Testis (tissue), 3 donors: ENCODE measurements around the gene TFB1M. TPM values are rescaled to one million over a fixed set of nuclear protein-coding genes. Genes with fewer than 3 reads are reported as not detected.

Experiments
- DNase-seq: peaks from one replicate; pipeline ENCODE4 v3.0.0-alpha.2; 2019
- H3K27ac ChIP-seq, 2 donors: fragments of 200-600 bp; sonication (generic); one replicate each; pipeline ENCODE4 v1.5.1; 2019
- H3K27me3 ChIP-seq: fragments of 200-600 bp; sonication (generic); one replicate; pipeline ENCODE4 v1.5.1; 2019
- H3K36me3 ChIP-seq: fragments of 200-600 bp; sonication (generic); one replicate; pipeline ENCODE4 v1.5.1; 2017; ENCODE audit warnings: low read depth; ENCODE audit errors: missing control alignments
- H3K4me1 ChIP-seq: fragments of 200-600 bp; sonication (generic); one replicate; pipeline ENCODE4 v1.5.1; 2019
- H3K4me3 ChIP-seq, 2 donors: fragments of 200-600 bp; sonication (generic); one replicate each; pipeline ENCODE4 v1.5.1; 2017 to 2019
- H3K9me3 ChIP-seq: fragments of 200-600 bp; sonication (generic); one replicate; pipeline ENCODE4 v1.5.1; 2017
- CTCF ChIP-seq, 3 experiments: fragments of 450-650 bp in 2 of 3; fragments of 200-600 bp in 1 of 3; sonication (generic) in 1 of 3; IDR thresholded peaks; one replicate each; pipeline ENCODE4 v1.5.1; 2016 to 2019; ENCODE audit warnings: antibody characterized with exemption in 3 of 3, mild to moderate bottlenecking in 2 of 3, moderate library complexity in 1 of 3
- POLR2A ChIP-seq: fragments of 450-650 bp; IDR thresholded peaks from one replicate; pipeline ENCODE4 v1.6.1; 2017; ENCODE audit warnings: antibody characterized with exemption, mild to moderate bottlenecking, moderate library complexity
- WGBS, 2 donors: methylation state at CpG; one replicate each; pipeline ENCODE4 v1.1.5; 2018; 5-methylcytosine and 5-hydroxymethylcytosine counted together
- intact Hi-C: fragments of 100-400 bp; cut with DNase I; formaldehyde crosslinking; loops from one replicate; pipeline ENCODE4 v1.15.1; 2023; ENCODE audit warnings: low total_unique reads
- polyA plus RNA-seq: library from polyadenylated mRNA; stranded (reverse); fragments of 350-450 nt; fragmentation: Illumina TruSeq; extraction: RNeasy Lipid Tissue Mini Kit (QIAGEN cat#74804); gene quantifications from one replicate; pipeline ENCODE4 v1.2.3, GENCODE V29; 2014; ENCODE audit warnings: low read depth, low replicate concordance; ENCODE audit not compliant: insufficient read depth
- total RNA-seq, 2 donors: library from RNA; depleted of rRNA; stranded (reverse); fragments of >200 nt; gene quantifications; one replicate each; pipeline ENCODE4 v1.2.3, GENCODE V29; 2016

Gene TFB1M
- total and polyA plus RNA-seq, 3 donors from 2014 or later = 32.2 to 47.1 (median 36.1) TPM

- Histone ChIP-seq H3K9me3 (no peaks in the 10 kb centered on the region), H3K4me1 (peaks cover 21% of the 10 kb centered on the region), H3K4me3 (no peak overlapping the region), H3K27me3 (no peaks in the 10 kb centered on the region), H3K27ac (peak overlapping the region; percentile 51 to 70), H3K36me3 (no peaks in the 10 kb centered on the region)
- TF ChIP-seq POLR2A (no peak), CTCF (IDR thresholded peaks at IDR 0.05) (no peak)
- intact Hi-C loops = no loop called here
- WGBS, 2 donors = 34 to 36% methylated on average over 10 of the region's 10 CpGs
- DNase-seq = no peak
Measured at GRCh38 chr6:155275808-155276480, 38.3 kb downstream of the TFB1M start.

- peaks cover 21% of the 10 kb centered on the region for H3K4me1 ChIP-seq
- no peaks in the 10 kb centered on the region for H3K36me3 ChIP-seq
- intact Hi-C loops = no loop called here
- peak overlapping the region in 1 of 2 donors; percentile 61 for H3K27ac ChIP-seq
- WGBS, 2 donors = 72 to 77% methylated on average over 1 of the region's 1 CpG
- no peak overlapping the region for H3K4me3 ChIP-seq
- DNase-seq = no peak
- no peaks in the 10 kb centered on the region for H3K27me3 ChIP-seq
- no peak for TF ChIP-seq POLR2A
- TF ChIP-seq CTCF (IDR thresholded peaks at IDR 0.05) = no peak
- H3K9me3 ChIP-seq = no peaks in the 10 kb centered on the region
Measured at GRCh38 chr6:155274533-155274932, 39.8 kb downstream of the TFB1M start.

GRCh38 chr6:155274106-155274505 is 40.2 kb downstream of the TFB1M start:
- Histone ChIP-seq H3K27me3 (no peaks in the 10 kb centered on the region), H3K4me3 (no peak overlapping the region), H3K36me3 (no peaks in the 10 kb centered on the region), H3K9me3 (no peaks in the 10 kb centered on the region), H3K4me1 (peaks cover 21% of the 10 kb centered on the region), H3K27ac (peak overlapping the region in 1 of 2 donors; percentile 61)
- no peak for DNase-seq
- WGBS, 2 donors = 57 to 60% methylated on average over 2 of the region's 2 CpGs
- TF ChIP-seq CTCF (IDR thresholded peaks at IDR 0.05) = no peak
- TF ChIP-seq POLR2A = no peak
- intact Hi-C loops = no loop called here

- intact Hi-C loops = no loop called here
- Histone ChIP-seq H3K27me3 (no peaks in the 10 kb centered on the region), H3K27ac (peak overlapping the region in 1 of 2 donors; percentile 61), H3K4me3 (no peak overlapping the region), H3K9me3 (no peaks in the 10 kb centered on the region), H3K36me3 (no peaks in the 10 kb centered on the region), H3K4me1 (peaks cover 21% of the 10 kb centered on the region)
- TF ChIP-seq CTCF (IDR thresholded peaks at IDR 0.05) (no peak), POLR2A (no peak)
- WGBS, 2 donors = 43 to 50% methylated on average over 3 of the region's 3 CpGs
- no peak for DNase-seq
Measured at GRCh38 chr6:155273431-155273830, 40.9 kb downstream of the TFB1M start.
